HEK293 (cell line): ENCODE data around the gene ELL.
A peak's percentile ranks its signal among the peaks of the same experiment; 100 is the strongest.

Experiments
- BCL11A ChIP-seq: fragments of 450-650 bp; formaldehyde crosslinking; IDR thresholded peaks from 2 replicates; pipeline ENCODE4 v1.5.1; 2016; ENCODE audit warnings: low read depth, missing biosample characterization, missing genetic modification characterization
- CTCF ChIP-seq: fragments of 450-650 bp; formaldehyde crosslinking; IDR thresholded peaks from 2 replicates; pipeline ENCODE4 v1.5.1; 2016; ENCODE audit warnings: missing biosample characterization, missing genetic modification characterization
- GLIS2 ChIP-seq: fragments of 450-650 bp; formaldehyde crosslinking; IDR thresholded peaks from 2 replicates; pipeline ENCODE4 v1.5.1; 2016; ENCODE audit warnings: missing biosample characterization, missing genetic modification characterization
- HOXD13 ChIP-seq: sonication (generic); formaldehyde crosslinking; IDR thresholded peaks from 2 replicates; pipeline ENCODE4 v1.8.0; 2022; ENCODE audit warnings: missing genetic modification reagents, borderline replicate concordance
- TSHZ1 ChIP-seq: fragments of 450-650 bp; formaldehyde crosslinking; IDR thresholded peaks from 2 replicates; pipeline ENCODE4 v1.5.1; 2016; ENCODE audit warnings: missing biosample characterization, missing genetic modification characterization, borderline replicate concordance
- ZBTB1 ChIP-seq: fragments of 450-650 bp; formaldehyde crosslinking; IDR thresholded peaks from 2 replicates; pipeline ENCODE4 v1.5.1; 2016; ENCODE audit warnings: missing biosample characterization, missing genetic modification characterization
- ZFP69B ChIP-seq: fragments of 450-650 bp; formaldehyde crosslinking; IDR thresholded peaks from 2 replicates; pipeline ENCODE4 v1.5.1; 2016; ENCODE audit warnings: missing biosample characterization, missing genetic modification characterization
- ZNF10 ChIP-seq: fragments of 450-650 bp; formaldehyde crosslinking; IDR thresholded peaks from 2 replicates; pipeline ENCODE4 v1.5.1; 2017; ENCODE audit warnings: missing biosample characterization, missing genetic modification characterization
- ZNF112 ChIP-seq: fragments of 450-650 bp; formaldehyde crosslinking; IDR thresholded peaks from 2 replicates; pipeline ENCODE4 v1.5.0; 2017; ENCODE audit warnings: missing biosample characterization, missing genetic modification characterization
- ZNF132 ChIP-seq: fragments of 450-650 bp; formaldehyde crosslinking; IDR thresholded peaks from 2 replicates; pipeline ENCODE4 v1.5.1; 2017; ENCODE audit warnings: missing biosample characterization, missing genetic modification characterization, borderline replicate concordance
- ZNF169 ChIP-seq: fragments of 450-650 bp; formaldehyde crosslinking; IDR thresholded peaks from 2 replicates; pipeline ENCODE4 v1.5.1; 2016; ENCODE audit warnings: missing biosample characterization, missing genetic modification characterization
- ZNF223 ChIP-seq: fragments of 450-650 bp; formaldehyde crosslinking; IDR thresholded peaks from 2 replicates; pipeline ENCODE4 v1.5.1; 2016; ENCODE audit warnings: missing biosample characterization, missing genetic modification characterization
- ZNF23 ChIP-seq: fragments of 450-650 bp; formaldehyde crosslinking; IDR thresholded peaks from 2 replicates; pipeline ENCODE4 v1.5.1; 2016; ENCODE audit warnings: missing biosample characterization, missing genetic modification characterization, borderline replicate concordance
- ZNF266 ChIP-seq: fragments of 450-650 bp; formaldehyde crosslinking; IDR thresholded peaks from 2 replicates; pipeline ENCODE4 v1.5.1; 2016; ENCODE audit warnings: missing biosample characterization, missing genetic modification characterization, low read depth
- ZNF48 ChIP-seq: fragments of 450-650 bp; formaldehyde crosslinking; IDR thresholded peaks from 2 replicates; pipeline ENCODE4 v1.5.1; 2016; ENCODE audit warnings: missing biosample characterization, missing genetic modification characterization
- ZNF510 ChIP-seq: fragments of 450-650 bp; formaldehyde crosslinking; IDR thresholded peaks from 2 replicates; pipeline ENCODE4 v1.5.1; 2018; ENCODE audit warnings: mild to moderate bottlenecking, missing genetic modification characterization, missing biosample characterization; ENCODE audit not compliant: insufficient replicate concordance
- ZNF521 ChIP-seq: fragments of 450-650 bp; formaldehyde crosslinking; IDR thresholded peaks from 2 replicates; pipeline ENCODE4 v1.5.1; 2017; ENCODE audit warnings: missing biosample characterization, mild to moderate bottlenecking, missing genetic modification characterization
- ZNF530 ChIP-seq: fragments of 450-650 bp; formaldehyde crosslinking; IDR thresholded peaks from 2 replicates; pipeline ENCODE4 v1.5.1; 2016; ENCODE audit warnings: low read depth, missing biosample characterization, missing genetic modification characterization
- ZNF626 ChIP-seq: fragments of 450-650 bp; sonication (Bioruptor Pico); formaldehyde crosslinking; IDR thresholded peaks from 2 replicates; pipeline ENCODE4 v1.5.1; 2018; ENCODE audit warnings: missing biosample characterization, missing genetic modification characterization, inconsistent platforms
- ZNF629 ChIP-seq: fragments of 450-650 bp; formaldehyde crosslinking; IDR thresholded peaks from 2 replicates; pipeline ENCODE4 v1.5.1; 2017; ENCODE audit warnings: missing biosample characterization, missing genetic modification characterization
- ZNF707 ChIP-seq: fragments of 450-650 bp; formaldehyde crosslinking; IDR thresholded peaks from 2 replicates; pipeline ENCODE4 v1.5.1; 2016; ENCODE audit warnings: missing biosample characterization, missing genetic modification characterization
- ZNF76 ChIP-seq: fragments of 450-650 bp; formaldehyde crosslinking; IDR thresholded peaks from 2 replicates; pipeline ENCODE4; 2016; ENCODE audit warnings: low read depth, missing biosample characterization, missing genetic modification characterization, borderline replicate concordance
- ZNF776 ChIP-seq: fragments of 450-650 bp; formaldehyde crosslinking; IDR thresholded peaks from 2 replicates; pipeline ENCODE4 v1.5.0; 2017; ENCODE audit warnings: missing biosample characterization, missing genetic modification characterization, borderline replicate concordance
- ZNF830 ChIP-seq: fragments of 450-650 bp; IDR thresholded peaks from 2 replicates; pipeline ENCODE4 v1.5.0; 2018; ENCODE audit warnings: missing biosample characterization, missing genetic modification characterization, low read depth, mild to moderate bottlenecking, moderate library complexity
- ZNF837 ChIP-seq: fragments of 450-650 bp; formaldehyde crosslinking; IDR thresholded peaks from 2 replicates; pipeline ENCODE4 v1.5.1; 2016; ENCODE audit warnings: missing biosample characterization, missing genetic modification characterization
- ZNF843 ChIP-seq: fragments of 450-650 bp; formaldehyde crosslinking; IDR thresholded peaks from 2 replicates; pipeline ENCODE4 v1.5.1; 2016; ENCODE audit warnings: missing biosample characterization, missing genetic modification characterization
- ZSCAN23 ChIP-seq: fragments of 450-650 bp; formaldehyde crosslinking; IDR thresholded peaks from 2 replicates; pipeline ENCODE4 v1.5.1; 2016; ENCODE audit warnings: missing biosample characterization, missing genetic modification characterization
- TF ChIP-seq, protein P1 (sequence below): fragments of 450-650 bp; formaldehyde crosslinking; IDR thresholded peaks from 2 replicates; pipeline ENCODE4 v1.5.1; 2016; ENCODE audit warnings: missing biosample characterization, missing genetic modification characterization
- TF ChIP-seq, protein P2 (sequence below): fragments of 450-650 bp; formaldehyde crosslinking; IDR thresholded peaks from 2 replicates; pipeline ENCODE4 v1.5.1; 2016; ENCODE audit warnings: missing biosample characterization, missing genetic modification characterization
- TF ChIP-seq, protein P3 (sequence below): sonication (generic); formaldehyde crosslinking; IDR thresholded peaks from 2 replicates; pipeline ENCODE4 v1.8.1; 2022; ENCODE audit warnings: mild to moderate bottlenecking, moderate library complexity, missing genetic modification reagents

Gene ELL

GRCh38 chr19:18521692-18522123, at the start of gene ELL (continued):
- no peak for TF ChIP-seq ZNF112 (tag by site-specific recombination)
- TF ChIP-seq ZBTB1 (tag by site-specific recombination), result no peak
- TF ChIP-seq ZNF707 (tag by site-specific recombination), result no peak
- no peak for TF ChIP-seq TSHZ1
- no peak for TF ChIP-seq ZNF521 (tag by site-specific recombination)
- no peak for TF ChIP-seq ZNF10 (tag by site-specific recombination)
- TF ChIP-seq HOXD13 (CRISPR knock-in tag), result no peak
- TF ChIP-seq, protein P1, sequence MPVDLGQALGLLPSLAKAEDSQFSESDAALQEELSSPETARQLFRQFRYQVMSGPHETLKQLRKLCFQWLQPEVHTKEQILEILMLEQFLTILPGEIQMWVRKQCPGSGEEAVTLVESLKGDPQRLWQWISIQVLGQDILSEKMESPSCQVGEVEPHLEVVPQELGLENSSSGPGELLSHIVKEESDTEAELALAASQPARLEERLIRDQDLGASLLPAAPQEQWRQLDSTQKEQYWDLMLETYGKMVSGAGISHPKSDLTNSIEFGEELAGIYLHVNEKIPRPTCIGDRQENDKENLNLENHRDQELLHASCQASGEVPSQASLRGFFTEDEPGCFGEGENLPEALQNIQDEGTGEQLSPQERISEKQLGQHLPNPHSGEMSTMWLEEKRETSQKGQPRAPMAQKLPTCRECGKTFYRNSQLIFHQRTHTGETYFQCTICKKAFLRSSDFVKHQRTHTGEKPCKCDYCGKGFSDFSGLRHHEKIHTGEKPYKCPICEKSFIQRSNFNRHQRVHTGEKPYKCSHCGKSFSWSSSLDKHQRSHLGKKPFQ (tag by site-specific recombination), result no peak
- no peak for TF ChIP-seq ZNF530 (tag by site-specific recombination)
- TF ChIP-seq ZNF132 (tag by site-specific recombination), result no peak
- no peak for TF ChIP-seq ZNF223 (tag by site-specific recombination)
- TF ChIP-seq ZNF776 (tag by site-specific recombination), result no peak
- TF ChIP-seq GLIS2 (tag by site-specific recombination), result no peak
- no peak for TF ChIP-seq ZNF830 (tag by site-specific recombination)
- TF ChIP-seq ZNF626 (tag by site-specific recombination), result no peak
- TF ChIP-seq, protein P2, sequence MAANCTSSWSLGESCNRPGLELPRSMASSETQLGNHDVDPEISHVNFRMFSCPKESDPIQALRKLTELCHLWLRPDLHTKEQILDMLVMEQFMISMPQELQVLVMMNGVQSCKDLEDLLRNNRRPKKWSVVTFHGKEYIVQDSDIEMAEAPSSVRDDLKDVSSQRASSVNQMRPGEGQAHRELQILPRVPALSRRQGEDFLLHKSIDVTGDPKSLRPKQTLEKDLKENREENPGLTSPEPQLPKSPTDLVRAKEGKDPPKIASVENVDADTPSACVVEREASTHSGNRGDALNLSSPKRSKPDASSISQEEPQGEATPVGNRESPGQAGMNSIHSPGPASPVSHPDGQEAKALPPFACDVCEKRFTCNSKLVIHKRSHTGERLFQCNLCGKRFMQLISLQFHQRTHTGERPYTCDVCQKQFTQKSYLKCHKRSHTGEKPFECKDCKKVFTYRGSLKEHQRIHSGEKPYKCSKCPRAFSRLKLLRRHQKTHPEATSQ (tag by site-specific recombination), result peak; percentile 83
- 0 out of 2 replicates have a peak, but pooled peaks have one; percentile 54 for TF ChIP-seq ZNF843 (tag by site-specific recombination)
- peak; percentile 75; the same call in 1 of the 2 replicates for TF ChIP-seq ZNF76 (tag by site-specific recombination)
- TF ChIP-seq BCL11A (tag by site-specific recombination), result no peak
- no peak for TF ChIP-seq ZNF629 (tag by site-specific recombination)
- no peak for TF ChIP-seq ZSCAN23 (tag by site-specific recombination)
- no peak for TF ChIP-seq ZNF48 (tag by site-specific recombination)
- TF ChIP-seq, protein P3, sequence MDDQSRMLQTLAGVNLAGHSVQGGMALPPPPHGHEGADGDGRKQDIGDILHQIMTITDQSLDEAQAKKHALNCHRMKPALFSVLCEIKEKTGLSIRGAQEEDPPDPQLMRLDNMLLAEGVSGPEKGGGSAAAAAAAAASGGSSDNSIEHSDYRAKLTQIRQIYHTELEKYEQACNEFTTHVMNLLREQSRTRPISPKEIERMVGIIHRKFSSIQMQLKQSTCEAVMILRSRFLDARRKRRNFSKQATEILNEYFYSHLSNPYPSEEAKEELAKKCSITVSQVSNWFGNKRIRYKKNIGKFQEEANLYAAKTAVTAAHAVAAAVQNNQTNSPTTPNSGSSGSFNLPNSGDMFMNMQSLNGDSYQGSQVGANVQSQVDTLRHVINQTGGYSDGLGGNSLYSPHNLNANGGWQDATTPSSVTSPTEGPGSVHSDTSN, result peak; percentile 94; the same call in 1 of the 2 replicates
- TF ChIP-seq CTCF, result peak; percentile 51
- TF ChIP-seq ZNF169 (tag by site-specific recombination), result no peak
- TF ChIP-seq ZFP69B (tag by site-specific recombination), result no peak
- no peak for TF ChIP-seq ZNF23 (tag by site-specific recombination)
- no peak for TF ChIP-seq ZNF510 (tag by site-specific recombination)
- no peak for TF ChIP-seq ZNF266 (tag by site-specific recombination)
- TF ChIP-seq ZNF837 (tag by site-specific recombination), result no peak
